IMR-90 (cell line): Measurements from ENCODE around the gene MYL11.

ENCODE experiments used
- POLR2A ChIP-seq: IDR thresholded peaks from 2 replicates; pipeline ENCODE4 v1.6.1; 2012; ENCODE audit warnings: mild to moderate bottlenecking, low read depth, low read length
- RAD21 ChIP-seq: IDR thresholded peaks from 2 replicates; pipeline ENCODE4 v1.6.1; 2012; ENCODE audit warnings: low read length, improper control_type of control experiment
- SMC3 ChIP-seq: fragments of 150-350 bp; IDR thresholded peaks from 2 replicates; pipeline ENCODE4 v1.6.1; 2016; ENCODE audit warnings: low read depth, mild to moderate bottlenecking, antibody characterized with exemption, low read length, moderate library complexity
- TF ChIP-seq, protein P1 (sequence below): conservative IDR thresholded peaks from 2 replicates; pipeline ENCODE4 v1.5.1; 2012; ENCODE audit warnings: mild to moderate bottlenecking, low read depth, low read length, improper control_type of control experiment

DNA sequence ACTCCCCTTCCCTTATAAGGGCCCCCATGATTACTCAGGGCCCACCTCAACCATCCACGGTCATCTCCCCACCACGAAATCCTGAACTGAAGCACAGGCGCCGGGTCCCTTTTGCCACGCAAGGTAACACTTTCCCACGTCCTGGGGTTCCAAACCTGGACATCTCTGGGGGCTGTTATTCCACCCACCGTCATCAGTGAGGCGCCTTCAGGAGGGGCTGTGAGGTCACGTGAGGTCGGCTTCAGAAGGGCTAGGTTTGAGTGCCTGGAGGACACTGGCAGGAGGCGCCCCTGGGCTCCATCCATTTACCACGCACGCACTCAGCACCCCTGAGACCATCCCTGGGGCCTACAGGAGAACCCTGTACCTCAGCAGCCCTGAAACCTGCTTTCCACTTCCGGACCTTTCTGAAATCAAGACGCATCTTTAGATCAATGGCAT is 23.6 kb upstream of the MYL11 start:
- TF ChIP-seq, protein P1, sequence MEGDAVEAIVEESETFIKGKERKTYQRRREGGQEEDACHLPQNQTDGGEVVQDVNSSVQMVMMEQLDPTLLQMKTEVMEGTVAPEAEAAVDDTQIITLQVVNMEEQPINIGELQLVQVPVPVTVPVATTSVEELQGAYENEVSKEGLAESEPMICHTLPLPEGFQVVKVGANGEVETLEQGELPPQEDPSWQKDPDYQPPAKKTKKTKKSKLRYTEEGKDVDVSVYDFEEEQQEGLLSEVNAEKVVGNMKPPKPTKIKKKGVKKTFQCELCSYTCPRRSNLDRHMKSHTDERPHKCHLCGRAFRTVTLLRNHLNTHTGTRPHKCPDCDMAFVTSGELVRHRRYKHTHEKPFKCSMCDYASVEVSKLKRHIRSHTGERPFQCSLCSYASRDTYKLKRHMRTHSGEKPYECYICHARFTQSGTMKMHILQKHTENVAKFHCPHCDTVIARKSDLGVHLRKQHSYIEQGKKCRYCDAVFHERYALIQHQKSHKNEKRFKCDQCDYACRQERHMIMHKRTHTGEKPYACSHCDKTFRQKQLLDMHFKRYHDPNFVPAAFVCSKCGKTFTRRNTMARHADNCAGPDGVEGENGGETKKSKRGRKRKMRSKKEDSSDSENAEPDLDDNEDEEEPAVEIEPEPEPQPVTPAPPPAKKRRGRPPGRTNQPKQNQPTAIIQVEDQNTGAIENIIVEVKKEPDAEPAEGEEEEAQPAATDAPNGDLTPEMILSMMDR: no peak
- TF ChIP-seq RAD21 (no peak), POLR2A (no peak), SMC3 (no peak)
